Neural cell (in vitro differentiated cells): Measurements from ENCODE around the gene PTPN13. TPM values are rescaled to one million over a fixed set of nuclear protein-coding genes. Genes with fewer than 3 reads are reported as not detected.

Source experiments
- H2AFZ ChIP-seq: fragments of 200-600, 300-800 bp; sonication (generic), shearing (Covaris generic); 2 replicates; pipeline ENCODE4 v1.6.0; 2014; ENCODE audit warnings: low read depth, mild to moderate bottlenecking, antibody characterized with exemption, low read length, moderate library complexity
- H3F3A ChIP-seq: fragments of 200-600 bp; shearing (Covaris generic); 2 replicates; pipeline ENCODE4 v1.6.1; 2016; ENCODE audit warnings: mild to moderate bottlenecking, moderate library complexity, mixed read lengths, antibody characterized with exemption, low read length; ENCODE audit not compliant: insufficient read depth, poor library complexity, severe bottlenecking
- H3K27ac ChIP-seq: fragments of 200-600, 300-800 bp; sonication (generic), shearing (Covaris generic); 2 replicates; pipeline ENCODE4 v1.5.1; 2014; ENCODE audit warnings: mild to moderate bottlenecking, low read length, moderate library complexity
- H3K27me3 ChIP-seq: fragments of 300-800, 200-600 bp; sonication (generic), shearing (Covaris generic); 2 replicates; pipeline ENCODE4 v1.6.0; 2014; ENCODE audit warnings: mild to moderate bottlenecking, low read depth, low read length, moderate library complexity; ENCODE audit not compliant: insufficient read depth
- H3K36me3 ChIP-seq: fragments of 300-800, 200-600 bp; sonication (generic), shearing (Covaris generic); 2 replicates; pipeline ENCODE4 v1.5.1; 2014; ENCODE audit warnings: mild to moderate bottlenecking, antibody characterized with exemption, low read length, moderate library complexity; ENCODE audit not compliant: insufficient read depth
- H3K4me2 ChIP-seq: fragments of 300-800, 200-600 bp; sonication (generic), shearing (Covaris generic); 2 replicates; pipeline ENCODE4 v1.6.0; 2014; ENCODE audit warnings: mild to moderate bottlenecking, low read length
- H3K4me3 ChIP-seq: fragments of 300-800, 200-600 bp; sonication (generic), shearing (Covaris generic); 2 replicates; pipeline ENCODE4 v1.5.1; 2014; ENCODE audit warnings: mild to moderate bottlenecking, low read length, moderate library complexity
- H3K79me2 ChIP-seq: fragments of 200-600 bp; shearing (Covaris generic); replicated peaks from 2 replicates; pipeline ENCODE4 v1.6.0; 2014; ENCODE audit warnings: mild to moderate bottlenecking, low read length, moderate library complexity; ENCODE audit not compliant: insufficient read depth
- H3K9ac ChIP-seq: fragments of 300-800, 200-600 bp; sonication (generic), shearing (Covaris generic); 2 replicates; pipeline ENCODE4 v1.6.1; 2016; ENCODE audit warnings: mild to moderate bottlenecking, low read length, mixed read lengths
- H3K9me2 ChIP-seq: fragments of 200-600 bp; shearing (Covaris generic); 2 replicates; pipeline ENCODE4 v1.6.1; 2016; ENCODE audit warnings: mild to moderate bottlenecking, low read length, mixed read lengths; ENCODE audit not compliant: insufficient read depth
- H3K9me3 ChIP-seq: fragments of 200-600, 300-800 bp; sonication (generic), shearing (Covaris generic); 2 replicates; pipeline ENCODE4 v1.6.1; 2016; ENCODE audit warnings: mild to moderate bottlenecking, mixed run types, low read length, moderate library complexity, mixed read lengths
- H4K20me1 ChIP-seq: fragments of 200-600 bp; shearing (Covaris generic); 2 replicates; pipeline ENCODE4 v1.6.1; 2016; ENCODE audit warnings: mild to moderate bottlenecking, mixed run types; ENCODE audit not compliant: insufficient read depth
- CTCF ChIP-seq: fragments of 450-650 bp; IDR thresholded peaks from 2 replicates; pipeline ENCODE4 v1.5.1; 2014; ENCODE audit warnings: antibody characterized with exemption, mild to moderate bottlenecking, moderate library complexity; ENCODE audit not compliant: poor library complexity, severe bottlenecking
- EP300 ChIP-seq: fragments of 450-650 bp; conservative IDR thresholded peaks from 2 replicates; pipeline ENCODE4 v1.6.1; 2014; ENCODE audit warnings: antibody characterized with exemption, mild to moderate bottlenecking, moderate library complexity; ENCODE audit not compliant: poor library complexity, severe bottlenecking
- EZH2 ChIP-seq: fragments of 200-600, 300-800 bp; shearing (Covaris generic), sonication (generic); IDR thresholded peaks from 2 replicates; pipeline ENCODE4 v1.6.1; 2014; ENCODE audit warnings: antibody characterized with exemption, low read length, borderline replicate concordance, mild to moderate bottlenecking; ENCODE audit not compliant: insufficient read depth, poor library complexity, severe bottlenecking
- MXI1 ChIP-seq: fragments of 450-650 bp; conservative IDR thresholded peaks from 2 replicates; pipeline ENCODE4 v1.6.1; 2014; ENCODE audit warnings: antibody characterized with exemption, mild to moderate bottlenecking; ENCODE audit not compliant: poor library complexity, severe bottlenecking
- POLR2AphosphoS5 ChIP-seq: IDR thresholded peaks from 2 replicates; pipeline ENCODE4 v1.6.1; 2012
- RAD21 ChIP-seq: fragments of 450-650 bp; conservative IDR thresholded peaks from 2 replicates; pipeline ENCODE4 v1.6.1; 2014; ENCODE audit warnings: antibody characterized with exemption, mild to moderate bottlenecking, moderate library complexity
- SMC3 ChIP-seq: fragments of 450-650 bp; conservative IDR thresholded peaks from 2 replicates; pipeline ENCODE4 v1.6.1; 2014; ENCODE audit warnings: antibody characterized with exemption, mild to moderate bottlenecking, moderate library complexity; ENCODE audit not compliant: poor library complexity
- TAF1 ChIP-seq: IDR thresholded peaks from 2 replicates; pipeline ENCODE4 v1.6.1; 2012; ENCODE audit warnings: low read depth
- polyA plus RNA-seq: library from polyadenylated mRNA; depleted of rRNA; stranded (reverse); fragments of >200 nt; gene quantifications from 2 replicates; pipeline ENCODE4 v1.2.3, GENCODE V29; 2014
- TF ChIP-seq, protein P1 (sequence below): IDR thresholded peaks from 2 replicates; pipeline ENCODE4 v1.6.1; 2012; ENCODE audit warnings: borderline replicate concordance

Gene PTPN13
- polyA plus RNA-seq, 1 donor from 2014 or later = 4.7 TPM

GRCh38 chr4:86685401-86685800 lies 91.3 kb downstream of the PTPN13 start:
- Histone ChIP-seq H3K4me3 (no peak overlapping the region), H3K36me3 (no peaks in the 10 kb centered on the region), H2AFZ (no peak overlapping the region), H3K9ac (no peak overlapping the region), H3K4me2 (no peak overlapping the region), H3K27me3 (no peaks in the 10 kb centered on the region), H4K20me1 (no peaks in the 10 kb centered on the region), H3K79me2 (no peaks in the 10 kb centered on the region), H3K27ac (no peak overlapping the region), H3K9me3 (no peaks in the 10 kb centered on the region), H3K9me2 (no peaks in the 10 kb centered on the region), H3F3A (no peaks in the 10 kb centered on the region)
- no peak for TF ChIP-seq EP300

- Histone ChIP-seq H3K4me2 (no peak overlapping the region), H3K79me2 (no peaks in the 10 kb centered on the region), H3K9me3 (no peaks in the 10 kb centered on the region), H2AFZ (no peak overlapping the region), H3F3A (no peaks in the 10 kb centered on the region), H3K27me3 (no peaks in the 10 kb centered on the region), H3K36me3 (no peaks in the 10 kb centered on the region), H3K9me2 (no peaks in the 10 kb centered on the region), H4K20me1 (no peaks in the 10 kb centered on the region), H3K9ac (no peak overlapping the region), H3K4me3 (no peak overlapping the region), H3K27ac (no peak overlapping the region)
- TF ChIP-seq SMC3 (no peak), EP300 (no peak), POLR2AphosphoS5 (no peak), EZH2 (no peak), MXI1 (no peak), RAD21 (no peak)
- TF ChIP-seq, protein P1, sequence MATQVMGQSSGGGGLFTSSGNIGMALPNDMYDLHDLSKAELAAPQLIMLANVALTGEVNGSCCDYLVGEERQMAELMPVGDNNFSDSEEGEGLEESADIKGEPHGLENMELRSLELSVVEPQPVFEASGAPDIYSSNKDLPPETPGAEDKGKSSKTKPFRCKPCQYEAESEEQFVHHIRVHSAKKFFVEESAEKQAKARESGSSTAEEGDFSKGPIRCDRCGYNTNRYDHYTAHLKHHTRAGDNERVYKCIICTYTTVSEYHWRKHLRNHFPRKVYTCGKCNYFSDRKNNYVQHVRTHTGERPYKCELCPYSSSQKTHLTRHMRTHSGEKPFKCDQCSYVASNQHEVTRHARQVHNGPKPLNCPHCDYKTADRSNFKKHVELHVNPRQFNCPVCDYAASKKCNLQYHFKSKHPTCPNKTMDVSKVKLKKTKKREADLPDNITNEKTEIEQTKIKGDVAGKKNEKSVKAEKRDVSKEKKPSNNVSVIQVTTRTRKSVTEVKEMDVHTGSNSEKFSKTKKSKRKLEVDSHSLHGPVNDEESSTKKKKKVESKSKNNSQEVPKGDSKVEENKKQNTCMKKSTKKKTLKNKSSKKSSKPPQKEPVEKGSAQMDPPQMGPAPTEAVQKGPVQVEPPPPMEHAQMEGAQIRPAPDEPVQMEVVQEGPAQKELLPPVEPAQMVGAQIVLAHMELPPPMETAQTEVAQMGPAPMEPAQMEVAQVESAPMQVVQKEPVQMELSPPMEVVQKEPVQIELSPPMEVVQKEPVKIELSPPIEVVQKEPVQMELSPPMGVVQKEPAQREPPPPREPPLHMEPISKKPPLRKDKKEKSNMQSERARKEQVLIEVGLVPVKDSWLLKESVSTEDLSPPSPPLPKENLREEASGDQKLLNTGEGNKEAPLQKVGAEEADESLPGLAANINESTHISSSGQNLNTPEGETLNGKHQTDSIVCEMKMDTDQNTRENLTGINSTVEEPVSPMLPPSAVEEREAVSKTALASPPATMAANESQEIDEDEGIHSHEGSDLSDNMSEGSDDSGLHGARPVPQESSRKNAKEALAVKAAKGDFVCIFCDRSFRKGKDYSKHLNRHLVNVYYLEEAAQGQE = no peak
Observed at GRCh38 chr4:86686741-86687140, 92.6 kb downstream of the PTPN13 start.

- Histone ChIP-seq H3K4me3 (no peak overlapping the region), H2AFZ (no peak overlapping the region), H3K27me3 (no peaks in the 10 kb centered on the region), H3K9me3 (no peaks in the 10 kb centered on the region), H3K4me2 (no peak overlapping the region), H3K79me2 (no peaks in the 10 kb centered on the region), H3F3A (no peaks in the 10 kb centered on the region), H3K9me2 (no peaks in the 10 kb centered on the region), H3K27ac (no peak overlapping the region), H3K9ac (no peak overlapping the region), H3K36me3 (no peaks in the 10 kb centered on the region), H4K20me1 (no peaks in the 10 kb centered on the region)
- no peak for TF ChIP-seq TAF1
- TF ChIP-seq, protein P1 = no peak
- no peak for TF ChIP-seq EZH2
- no peak for TF ChIP-seq SMC3
- no peak for TF ChIP-seq MXI1
- TF ChIP-seq CTCF = no peak
- no peak for TF ChIP-seq RAD21
- no peak for TF ChIP-seq EP300
- no peak for TF ChIP-seq POLR2AphosphoS5
Observed at GRCh38 chr4:86688026-86688425, 93.9 kb downstream of the PTPN13 start.
